IMR-90 (cell line): ENCODE data around the gene MET. TPM values are rescaled to one million over a fixed set of nuclear protein-coding genes. Genes with fewer than 3 reads are reported as not detected.

Source experiments
- ATAC-seq: fragments of 200-7000 bp; cut with Tn5 transposase; 2 replicates; pipeline ENCODE4 v1.9.1; 2020; ENCODE audit warnings: low read depth, mild to moderate bottlenecking, moderate library complexity
- BruUV-seq: library from RNA; stranded (reverse); fragments of 400-500 nt; replicated peaks from 2 replicates; lab custom pipeline; 2021; lab: Mats Ljungman, UMichigan
- CTCF ChIA-PET: fragments of 300-600 bp; formaldehyde crosslinking; extraction: SDS; loops from one replicate; lab custom pipeline; 2021; ENCODE audit warnings: antibody characterized with exemption; lab: Yijun Ruan, JAX
- POLR2A ChIA-PET: fragments of 300-600 bp; sonication (Branson Sonifier 250); formaldehyde crosslinking; loops from one replicate; lab custom pipeline; 2022; ENCODE audit warnings: antibody characterized with exemption; ENCODE audit not compliant: unreplicated experiment; lab: Charles Lee
- DNase-seq: peaks from one replicate; pipeline ENCODE4 v3.0.0; 2013
- H2AFZ ChIP-seq: replicated peaks from 2 replicates; pipeline ENCODE3; 2013; ENCODE audit warnings: low read length, mild to moderate bottlenecking; ENCODE audit not compliant: poor library complexity
- H2AK5ac ChIP-seq: 2 replicates; pipeline ENCODE4 v1.6.1; 2013; ENCODE audit warnings: low read depth, low read length, inconsistent platforms
- H2AK9ac ChIP-seq: replicated peaks from 2 replicates; pipeline ENCODE3; 2013; ENCODE audit warnings: mild to moderate bottlenecking, low read depth, low read length, moderate library complexity; ENCODE audit not compliant: poor library complexity
- H2BK120ac ChIP-seq: 2 replicates; pipeline ENCODE4 v1.6.1; 2013; ENCODE audit warnings: low read depth, low read length, inconsistent platforms
- H2BK15ac ChIP-seq: 3 replicates; pipeline ENCODE4 v1.6.1; 2013; ENCODE audit warnings: low read depth, low read length, inconsistent platforms
- H2BK20ac ChIP-seq: 2 replicates; pipeline ENCODE4 v1.6.1; 2013; ENCODE audit warnings: low read depth, mild to moderate bottlenecking, inconsistent platforms, low read length, moderate library complexity
- H2BK5ac ChIP-seq: 2 replicates; pipeline ENCODE4 v1.6.1; 2013; ENCODE audit warnings: mild to moderate bottlenecking, low read depth, low read length, inconsistent platforms; ENCODE audit not compliant: poor library complexity, severe bottlenecking
- H3K14ac ChIP-seq: replicated peaks from 2 replicates; pipeline ENCODE4 v1.6.1; 2013; ENCODE audit warnings: low read depth, low read length, inconsistent platforms
- H3K18ac ChIP-seq: 2 replicates; pipeline ENCODE4 v1.6.1; 2013; ENCODE audit warnings: low read depth, low read length, control low read depth
- H3K23ac ChIP-seq: 2 replicates; pipeline ENCODE4 v1.6.1; 2013; ENCODE audit warnings: low read depth, low read length, inconsistent platforms
- H3K27ac ChIP-seq: 2 replicates; pipeline ENCODE4 v1.5.1; 2013; ENCODE audit warnings: mild to moderate bottlenecking, control low read depth, low read length; ENCODE audit not compliant: insufficient read depth
- H3K27me3 ChIP-seq: 2 replicates; pipeline ENCODE4 v1.6.1; 2013; ENCODE audit warnings: low read length; ENCODE audit not compliant: control insufficient read depth, insufficient read depth
- H3K36me3 ChIP-seq: 2 replicates; pipeline ENCODE4 v1.6.1; 2013; ENCODE audit warnings: low read length, mixed read lengths; ENCODE audit not compliant: control insufficient read depth, insufficient read depth
- H3K4ac ChIP-seq: 2 replicates; pipeline ENCODE4 v1.6.1; 2013; ENCODE audit warnings: low read depth, low read length, inconsistent platforms
- H3K4me1 ChIP-seq: 2 replicates; pipeline ENCODE4 v1.6.1; 2013; ENCODE audit warnings: low read length, mixed read lengths; ENCODE audit not compliant: control insufficient read depth, insufficient read depth
- H3K4me2 ChIP-seq: 2 replicates; pipeline ENCODE4 v1.6.1; 2013; ENCODE audit warnings: low read depth, mild to moderate bottlenecking, control low read depth, low read length, moderate library complexity
- H3K4me3 ChIP-seq: 2 replicates; pipeline ENCODE4 v1.5.1; 2013; ENCODE audit warnings: low read depth, mild to moderate bottlenecking, control low read depth, low read length, moderate library complexity; ENCODE audit not compliant: insufficient read depth
- H3K56ac ChIP-seq: 2 replicates; pipeline ENCODE4 v1.6.1; 2013; ENCODE audit warnings: low read length, inconsistent platforms; ENCODE audit not compliant: insufficient read depth; ENCODE audit errors: extremely low read depth
- H3K79me1 ChIP-seq, 2 experiments: 2 replicates each; pipeline ENCODE4 v1.6.1; 2013; ENCODE audit warnings: low read length in 2 of 2, inconsistent platforms in 1 of 2, low read depth in 1 of 2
- H3K9ac ChIP-seq: 2 replicates; pipeline ENCODE4 v1.6.1; 2013; ENCODE audit warnings: low read depth, low read length, control low read depth
- H3K9me1 ChIP-seq: 2 replicates; pipeline ENCODE4 v1.6.1; 2013; ENCODE audit warnings: low read length, inconsistent platforms; ENCODE audit not compliant: insufficient read depth
- H3K9me3 ChIP-seq: 2 replicates; pipeline ENCODE4 v1.6.1; 2013; ENCODE audit warnings: low read length; ENCODE audit not compliant: control insufficient read depth, insufficient read depth
- H4K20me1 ChIP-seq: 2 replicates; pipeline ENCODE4 v1.6.1; 2013; ENCODE audit warnings: low read length, inconsistent platforms; ENCODE audit not compliant: insufficient read depth
- H4K5ac ChIP-seq: 2 replicates; pipeline ENCODE4 v1.6.1; 2013; ENCODE audit warnings: mild to moderate bottlenecking, low read depth, low read length, control low read depth
- H4K8ac ChIP-seq, 2 experiments: 2 replicates each; pipeline ENCODE4 v1.6.1; 2013; ENCODE audit warnings: low read depth in 2 of 2, low read length in 2 of 2, control low read depth in 1 of 2, inconsistent platforms in 1 of 2
- H4K91ac ChIP-seq: 2 replicates; pipeline ENCODE4 v1.6.1; 2013; ENCODE audit warnings: low read depth, low read length, inconsistent platforms; ENCODE audit not compliant: insufficient read depth
- BHLHE40 ChIP-seq: fragments of 150-350 bp; IDR thresholded peaks from 2 replicates; pipeline ENCODE4 v1.6.1; 2016; ENCODE audit warnings: mild to moderate bottlenecking, low read depth, low read length
- CEBPB ChIP-seq: IDR thresholded peaks from 2 replicates; pipeline ENCODE4 v1.6.1; 2012; ENCODE audit warnings: low read depth, low read length, improper control_type of control experiment
- ELK1 ChIP-seq: fragments of 150-350 bp; IDR thresholded peaks from 2 replicates; pipeline ENCODE4 v1.6.1; 2016; ENCODE audit warnings: low read depth, mild to moderate bottlenecking, low read length, moderate library complexity, borderline replicate concordance
- FOS ChIP-seq: fragments of 150-350 bp; IDR thresholded peaks from 2 replicates; pipeline ENCODE4 v1.6.1; 2016; ENCODE audit warnings: low read depth, low read length
- MAZ ChIP-seq: IDR thresholded peaks from 2 replicates; pipeline ENCODE4 v1.6.1; 2012; ENCODE audit warnings: low read depth, mild to moderate bottlenecking, low read length, improper control_type of control experiment, moderate library complexity, borderline replicate concordance
- MXI1 ChIP-seq: IDR thresholded peaks from 2 replicates; pipeline ENCODE4 v1.6.1; 2012; ENCODE audit warnings: low read depth, mild to moderate bottlenecking, low read length, moderate library complexity, borderline replicate concordance
- SMC3 ChIP-seq: fragments of 150-350 bp; IDR thresholded peaks from 2 replicates; pipeline ENCODE4 v1.6.1; 2016; ENCODE audit warnings: low read depth, mild to moderate bottlenecking, antibody characterized with exemption, low read length, moderate library complexity
- USF2 ChIP-seq: fragments of 150-350 bp; IDR thresholded peaks from 2 replicates; pipeline ENCODE4 v1.6.1; 2017; ENCODE audit warnings: mild to moderate bottlenecking, antibody characterized with exemption, low read length, low read depth
- WGBS, 2 experiments: methylation state at CpG; one replicate each; pipeline versions ENCODE4 v1.1.5 to v1.1.7; 2013; ENCODE audit warnings: missing lambda C conversion rate in 2 of 2; ENCODE audit not compliant: insufficient read length in 1 of 2; ENCODE audit errors: extremely low coverage in 2 of 2; 5-methylcytosine and 5-hydroxymethylcytosine counted together
- dilution Hi-C: fragments of 300-500 bp; cut with HindIII; formaldehyde crosslinking; loops from one replicate; pipeline ENCODE4 v1.14.3; 2018; ENCODE audit warnings: low sequenced_read_pairs; ENCODE audit not compliant: unreplicated experiment
- in situ Hi-C: fragments of 300-500 bp; cut with MboI; formaldehyde crosslinking; loops from 3 replicates; pipeline ENCODE4 v1.14.3; 2019; ENCODE audit warnings: low sequenced_read_pairs, inconsistent platforms, mixed read lengths
- intact Hi-C: fragments of 100-400 bp; cut with micrococcal nuclease; formaldehyde crosslinking; loops from 2 replicates; pipeline ENCODE4 v1.10.0; 2022
- polyA plus RNA-seq, 3 experiments: library from polyadenylated mRNA; depleted of rRNA; stranded (reverse); fragments of >200 nt; gene quantifications; 2 replicates each; pipeline ENCODE4 v1.2.3, GENCODE V29; 2012; ENCODE audit warnings: low replicate concordance in 1 of 3
- total RNA-seq: library from RNA; depleted of rRNA; stranded (reverse); fragments of >200 nt; gene quantifications from 2 replicates; pipeline ENCODE4 v1.2.3, GENCODE V29; 2012

The MET gene
- total and polyA plus RNA-seq, 2 of the 4 experiments (the other 2 are of a cell fraction) = 15.0 to 84.6 TPM

- no peak overlapping the region for H3K56ac ChIP-seq
- peaks cover 16% of the 10 kb centered on the region for H3K27me3 ChIP-seq
- TF ChIP-seq FOS (no peak), ELK1 (no peak), MXI1 (no peak), MAZ (no peak), SMC3 (no peak), CEBPB (no peak), BHLHE40 (no peak), USF2 (no peak)
- H4K8ac ChIP-seq = no peak overlapping the region
- H3K9me1 ChIP-seq = 0 out of 2 replicates have a peak, but pooled peaks cover 1% of the 10 kb centered on the region
- H3K4ac ChIP-seq = no peak overlapping the region
- CTCF ChIA-PET = no interaction called here
- dilution Hi-C loops = no loop called here
- DNase-seq (no peak), ATAC-seq (no peak)
- H3K4me2 ChIP-seq = no peak overlapping the region
- no peak overlapping the region for H2BK20ac ChIP-seq
- no peak overlapping the region for H2BK5ac ChIP-seq
- H2BK120ac ChIP-seq = no peak overlapping the region
- H3K4me1 ChIP-seq = peaks cover 3% of the 10 kb centered on the region; the same call in 1 of the 2 replicates
- no peak overlapping the region for H2AFZ ChIP-seq
- no peaks in the 10 kb centered on the region for H3K79me1 ChIP-seq
- H3K23ac ChIP-seq = no peak overlapping the region
- in situ Hi-C loops = no loop called here
- no peak overlapping the region for H2AK9ac ChIP-seq
- POLR2A ChIA-PET = interaction anchor here (0.6 kb wide), 1 partner anchor 80 kb away, joined by 3 read pairs; no protein-coding TSS in a partner anchor
- H2BK15ac ChIP-seq = no peak overlapping the region
- H3K27ac ChIP-seq = no peak overlapping the region
- H4K5ac ChIP-seq = no peak overlapping the region
- H3K36me3 ChIP-seq = no peaks in the 10 kb centered on the region
- H4K91ac ChIP-seq = no peak overlapping the region
- H2AK5ac ChIP-seq = no peak overlapping the region
- no TSS peak for BruUV-seq
- H3K18ac ChIP-seq = no peak overlapping the region
- no peak overlapping the region for H3K4me3 ChIP-seq
- WGBS, 2 experiments = 80% methylated on average over 1 of the region's 8 CpGs; no CpG with 5 or more reads in 1 of the 2 experiments
- H3K14ac ChIP-seq = no peak overlapping the region
- H3K9me3 ChIP-seq = no peaks in the 10 kb centered on the region
- no peaks in the 10 kb centered on the region for H4K20me1 ChIP-seq
- no peak overlapping the region for H3K9ac ChIP-seq
- intact Hi-C loops = no loop called here
Measured at GRCh38 chr7:116626886-116627285, 45.1 kb upstream of the MET start.
